GM12865 (cell line): ENCODE data around the gene ARPIN.
A peak's percentile ranks its signal among the peaks of the same experiment; 100 is the strongest.
"Not testable (repeated sequence)": the region's sequence is repeated elsewhere in the genome, so short reads cannot be mapped to it uniquely, and the experiment has no call there.

Experiments used
- DNase-seq: peaks from one replicate; pipeline ENCODE4 v3.0.0; 2010; ENCODE audit warnings: low read depth
- H3K4me3 ChIP-seq: 2 replicates; pipeline ENCODE4 v1.5.1; 2011; ENCODE audit warnings: mild to moderate bottlenecking, low read depth, low read length, control low read depth
- TF ChIP-seq, protein P1 (sequence below): IDR thresholded peaks from 2 replicates; pipeline ENCODE4 v1.5.1; 2011; ENCODE audit warnings: low read length, control low read depth, low read depth, inconsistent platforms; ENCODE audit not compliant: insufficient read depth; ENCODE audit errors: missing control alignments

ARPIN gene

DNA sequence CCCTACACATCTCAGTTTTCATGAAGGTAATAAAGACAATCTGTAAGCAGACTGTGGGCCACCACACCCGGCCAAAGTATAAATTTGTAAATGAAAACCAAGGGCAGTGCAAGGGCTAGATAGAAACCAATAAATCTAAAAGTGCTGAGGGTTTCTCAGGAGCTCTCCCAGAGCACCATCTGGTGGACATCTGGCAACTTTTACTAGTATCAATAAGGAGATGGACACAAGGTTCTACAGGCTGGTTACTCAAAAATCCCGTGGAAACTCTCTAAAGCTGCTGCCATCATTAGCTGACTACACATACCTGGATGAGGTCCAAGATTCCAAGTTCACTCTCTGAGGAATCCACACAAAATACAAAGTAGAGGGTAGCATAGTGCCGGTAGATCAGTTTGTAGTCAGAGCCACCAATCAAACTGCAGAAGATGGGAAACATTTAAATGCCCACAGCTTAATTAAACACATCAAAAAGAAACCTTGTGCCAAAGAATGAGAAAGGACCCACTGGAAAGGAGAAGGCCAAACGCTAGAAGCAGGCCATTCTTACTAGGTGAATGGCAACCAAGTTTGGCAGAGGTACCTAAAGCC, 24.4 kb downstream of the ARPIN start:
- H3K4me3 ChIP-seq: no peak overlapping the region
- DNase-seq: peak; percentile 37
- TF ChIP-seq, protein P1, sequence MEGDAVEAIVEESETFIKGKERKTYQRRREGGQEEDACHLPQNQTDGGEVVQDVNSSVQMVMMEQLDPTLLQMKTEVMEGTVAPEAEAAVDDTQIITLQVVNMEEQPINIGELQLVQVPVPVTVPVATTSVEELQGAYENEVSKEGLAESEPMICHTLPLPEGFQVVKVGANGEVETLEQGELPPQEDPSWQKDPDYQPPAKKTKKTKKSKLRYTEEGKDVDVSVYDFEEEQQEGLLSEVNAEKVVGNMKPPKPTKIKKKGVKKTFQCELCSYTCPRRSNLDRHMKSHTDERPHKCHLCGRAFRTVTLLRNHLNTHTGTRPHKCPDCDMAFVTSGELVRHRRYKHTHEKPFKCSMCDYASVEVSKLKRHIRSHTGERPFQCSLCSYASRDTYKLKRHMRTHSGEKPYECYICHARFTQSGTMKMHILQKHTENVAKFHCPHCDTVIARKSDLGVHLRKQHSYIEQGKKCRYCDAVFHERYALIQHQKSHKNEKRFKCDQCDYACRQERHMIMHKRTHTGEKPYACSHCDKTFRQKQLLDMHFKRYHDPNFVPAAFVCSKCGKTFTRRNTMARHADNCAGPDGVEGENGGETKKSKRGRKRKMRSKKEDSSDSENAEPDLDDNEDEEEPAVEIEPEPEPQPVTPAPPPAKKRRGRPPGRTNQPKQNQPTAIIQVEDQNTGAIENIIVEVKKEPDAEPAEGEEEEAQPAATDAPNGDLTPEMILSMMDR: peak; percentile 16

DNA sequence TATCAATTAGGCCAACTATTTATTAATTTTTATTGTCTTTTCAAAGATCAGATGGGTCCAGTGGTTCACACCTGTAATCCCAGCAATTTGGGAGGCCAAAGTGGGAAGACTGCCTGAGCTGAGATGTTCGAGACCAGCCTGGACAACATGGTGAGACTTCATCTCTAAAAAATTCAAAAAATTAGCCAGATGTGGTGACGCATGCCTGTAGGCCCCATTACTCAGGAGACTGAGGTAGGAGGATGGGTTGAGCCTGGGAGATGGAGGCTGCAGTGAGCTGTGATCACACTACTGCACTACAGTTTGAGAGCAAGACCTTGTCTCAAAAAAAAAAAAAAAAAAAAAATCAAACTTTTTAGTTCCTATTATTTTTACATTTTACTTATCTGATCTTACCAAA, 27.1 kb downstream of the ARPIN start:
- TF ChIP-seq, protein P1: no peak
- no peak for DNase-seq
- no peak overlapping the region for H3K4me3 ChIP-seq

DNA sequence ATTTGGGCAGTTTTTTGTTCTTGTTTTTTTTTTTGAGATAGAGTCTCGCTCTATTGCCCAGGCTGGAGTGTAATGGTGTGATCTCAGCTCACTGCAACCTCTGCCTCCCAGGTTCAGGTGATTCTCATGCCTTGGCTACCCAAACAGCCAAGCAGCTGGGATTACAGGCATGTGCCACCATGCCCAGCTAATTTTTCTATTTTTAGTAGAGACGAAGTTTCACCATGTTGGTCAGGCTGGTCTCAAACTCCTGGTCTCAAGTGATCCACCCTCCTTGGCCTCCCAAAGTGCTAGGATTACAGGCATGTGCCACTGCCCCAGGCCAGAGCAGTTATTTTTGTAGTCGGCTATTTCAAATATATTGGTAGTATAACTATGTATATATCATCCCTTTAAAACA, 27.6 kb downstream of the ARPIN start:
- not testable (repeated sequence) for DNase-seq, H3K4me3 ChIP-seq

DNA sequence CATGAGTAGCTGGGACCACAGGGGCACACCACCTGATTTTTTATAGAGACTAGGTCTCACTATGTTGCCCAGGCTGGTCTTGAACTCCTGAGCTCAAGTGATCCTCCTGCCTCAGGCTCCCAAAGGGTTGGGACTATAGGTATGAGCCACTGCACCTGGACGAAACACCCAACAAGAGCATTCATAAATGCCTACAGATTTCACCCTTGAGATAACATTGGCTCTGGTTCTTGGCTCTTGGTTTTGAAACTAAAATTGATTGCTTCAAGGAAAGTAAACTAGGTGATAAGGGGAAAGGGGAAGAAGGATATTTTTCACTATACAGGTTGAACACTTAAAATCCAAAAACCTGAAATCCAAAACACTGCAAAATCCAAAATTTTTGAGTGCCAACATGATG, 29.2 kb downstream of the ARPIN start:
- TF ChIP-seq, protein P1: no peak
- H3K4me3 ChIP-seq: no peak overlapping the region
- no peak for DNase-seq

DNA sequence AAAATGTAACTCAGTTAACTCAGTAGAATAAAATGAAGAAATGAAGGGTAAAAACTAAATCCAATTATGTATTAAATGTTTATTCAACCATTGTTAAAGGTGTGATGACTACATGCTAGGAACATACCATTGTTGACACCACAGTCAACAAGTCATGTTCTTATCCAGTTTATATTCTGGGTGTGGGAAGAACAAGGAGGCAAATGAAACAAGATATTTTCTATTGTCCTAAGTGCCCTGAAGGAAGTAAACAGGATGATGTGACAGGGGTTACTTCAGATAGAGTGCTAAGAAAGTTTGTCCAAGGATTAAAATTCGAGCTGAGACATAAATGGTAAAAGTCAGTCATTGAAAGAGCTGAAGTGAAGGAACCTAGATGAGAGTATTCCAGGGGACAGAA, 32.0 kb downstream of the ARPIN start:
- TF ChIP-seq, protein P1: no peak
- no peak for DNase-seq
- no peak overlapping the region for H3K4me3 ChIP-seq

DNA sequence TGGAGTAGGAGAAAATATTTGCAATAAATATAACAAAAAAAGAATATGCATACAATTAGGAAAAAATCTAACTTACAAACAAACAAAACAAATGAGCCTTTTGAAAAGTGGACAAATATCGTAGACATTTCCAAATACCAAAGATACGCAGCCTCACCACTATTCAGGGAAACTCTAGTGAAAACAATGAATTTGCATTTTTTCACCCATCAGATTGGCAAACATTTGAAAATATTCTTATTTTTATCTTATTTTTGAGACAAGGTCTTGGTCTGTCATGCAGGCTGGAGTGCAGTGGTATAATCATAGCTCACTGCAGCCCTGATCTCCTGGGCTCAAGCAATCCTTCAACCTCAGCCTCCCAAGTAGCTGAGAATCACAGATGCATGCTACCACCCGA, 34.4 kb downstream of the ARPIN start:
- H3K4me3 ChIP-seq: no peak overlapping the region
- TF ChIP-seq, protein P1: no peak
- no peak for DNase-seq

DNA sequence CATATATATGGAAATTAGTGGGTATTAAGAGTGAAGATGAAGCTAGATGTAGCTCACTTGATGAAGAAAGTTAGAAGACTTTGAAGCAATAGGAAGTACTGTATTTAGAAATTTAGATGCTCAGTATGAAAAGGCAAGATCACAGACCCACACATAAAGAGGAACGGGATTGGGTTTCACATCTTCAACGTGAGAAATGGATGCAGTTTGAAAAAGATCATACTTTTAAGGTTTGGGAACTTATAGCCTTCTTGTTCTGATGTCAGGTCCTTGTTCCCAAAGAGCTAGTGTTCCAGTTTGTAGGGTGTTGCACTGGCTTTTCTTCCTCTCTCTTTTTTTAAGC, 35.7 kb downstream of the ARPIN start:
- no peak overlapping the region for H3K4me3 ChIP-seq
- TF ChIP-seq, protein P1: no peak
- no peak for DNase-seq
